Parathyroid adenoma (tissue), 2 donors: ENCODE measurements around the gene TP53RK.

Source experiments
- H2AFZ ChIP-seq: fragments of 300-600 bp; sonication (generic); one replicate; pipeline ENCODE4 v1.7.0; 2017; ENCODE audit warnings: antibody characterized with exemption, mild to moderate bottlenecking
- H3K27ac ChIP-seq: fragments of 300-600 bp; sonication (generic); one replicate; pipeline ENCODE4 v1.7.0; 2017
- H3K27me3 ChIP-seq: fragments of 300-600 bp; sonication (generic); one replicate; pipeline ENCODE4 v1.7.0; 2017; ENCODE audit warnings: low read length; ENCODE audit not compliant: control insufficient read depth, insufficient read depth
- H3K36me3 ChIP-seq: fragments of 300-600 bp; sonication (generic); one replicate; pipeline ENCODE4 v1.7.0; 2017; ENCODE audit warnings: low read length; ENCODE audit not compliant: control insufficient read depth, insufficient read depth
- H3K4me1 ChIP-seq: fragments of 300-600 bp; sonication (generic); one replicate; pipeline ENCODE4 v1.7.0; 2017; ENCODE audit warnings: control low read depth
- H3K4me2 ChIP-seq: fragments of 300-600 bp; sonication (generic); one replicate; pipeline ENCODE4 v1.7.0; 2017; ENCODE audit warnings: low read length
- H3K4me3 ChIP-seq: fragments of 300-600 bp; sonication (generic); one replicate; pipeline ENCODE4 v1.7.0; 2017; ENCODE audit warnings: low read depth, low read length
- H3K79me2 ChIP-seq: fragments of 300-600 bp; sonication (generic); one replicate; pipeline ENCODE4 v1.7.0; 2017; ENCODE audit warnings: control low read depth
- H3K9ac ChIP-seq: fragments of 300-600 bp; sonication (generic); one replicate; pipeline ENCODE4 v1.7.0; 2017; ENCODE audit warnings: mild to moderate bottlenecking
- H3K9me3 ChIP-seq: fragments of 300-600 bp; sonication (generic); one replicate; pipeline ENCODE4 v1.7.0; 2017; ENCODE audit warnings: low read length; ENCODE audit not compliant: control insufficient read depth
- CTCF ChIP-seq: fragments of 300-600 bp; sonication (generic); IDR thresholded peaks from one replicate; pipeline ENCODE4 v1.7.0; 2017; ENCODE audit warnings: antibody characterized with exemption, mild to moderate bottlenecking
- donor health status: primary hyperparathyroidism.

TP53RK gene

GRCh38 chr20:46657137-46657536 is 32.1 kb downstream of the TP53RK start:
- Histone ChIP-seq H3K27me3 (no peaks in the 10 kb centered on the region), H3K9me3 (no peaks in the 10 kb centered on the region), H3K4me3 (no peak overlapping the region), H3K27ac (no peak overlapping the region), H3K4me2 (no peak overlapping the region), H3K79me2 (no peaks in the 10 kb centered on the region), H3K4me1 (no peaks in the 10 kb centered on the region), H2AFZ (no peak overlapping the region), H3K36me3 (no peaks in the 10 kb centered on the region), H3K9ac (no peak overlapping the region)
- TF ChIP-seq CTCF: no peak

GRCh38 chr20:46652699-46653098 is 36.5 kb downstream of the TP53RK start:
- Histone ChIP-seq H3K4me2 (no peak overlapping the region), H3K27me3 (no peaks in the 10 kb centered on the region), H3K4me1 (no peaks in the 10 kb centered on the region), H3K79me2 (no peaks in the 10 kb centered on the region), H3K36me3 (no peaks in the 10 kb centered on the region), H3K27ac (no peak overlapping the region), H2AFZ (no peak overlapping the region), H3K4me3 (no peak overlapping the region), H3K9me3 (no peaks in the 10 kb centered on the region), H3K9ac (no peak overlapping the region)
- TF ChIP-seq CTCF: no peak

- Histone ChIP-seq H3K4me2 (peak within 1 kb of the TSS; percentile 33), H3K9me3 (no peaks in the 10 kb centered on the region), H3K79me2 (no peaks in the 10 kb centered on the region), H3K9ac (no peak within 1 kb of the TSS), H3K4me3 (no peak within 1 kb of the TSS), H3K36me3 (no peaks in the 10 kb centered on the region), H3K27me3 (no peaks in the 10 kb centered on the region), H2AFZ (peak within 1 kb of the TSS; percentile 57), H3K27ac (no peak within 1 kb of the TSS), H3K4me1 (no peaks in the 10 kb centered on the region)
- no peak for TF ChIP-seq CTCF
These were observed 37.9 kb downstream of the TP53RK start, which contains the start of gene SLC13A3 for GRCh38 chr20:46651091-46651962. SLC13A3 (minus strand) TSS chr20:46651459; CDS start chr20:46651421, 38 bp downstream.

DNA sequence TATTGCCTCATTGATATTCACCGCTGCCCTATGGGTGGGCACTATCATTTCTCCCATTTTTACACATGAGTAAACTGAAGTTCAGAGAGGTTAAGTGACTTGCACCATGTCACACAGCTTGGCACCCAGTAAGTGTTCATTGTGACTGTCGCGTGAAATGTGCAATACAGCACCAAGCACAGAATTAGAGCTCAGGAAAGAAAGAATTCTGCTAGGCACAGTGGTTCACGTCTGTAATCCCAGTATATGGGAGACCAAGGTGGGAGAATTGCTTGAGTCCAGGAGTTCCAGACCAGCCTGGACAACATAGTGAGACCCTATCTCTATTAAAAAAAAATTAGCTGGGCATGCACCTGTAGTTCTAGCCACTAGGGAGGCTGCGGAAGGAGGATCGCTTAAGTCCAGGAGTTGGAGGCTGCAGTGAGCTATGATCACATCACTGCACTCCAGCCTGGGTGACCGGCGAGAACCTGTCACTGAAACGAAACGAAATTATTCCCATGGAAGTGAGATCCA is 38.6 kb downstream of the TP53RK start:
- no peak overlapping the region for H3K9ac ChIP-seq
- H3K79me2 ChIP-seq: no peaks in the 10 kb centered on the region
- no peaks in the 10 kb centered on the region for H3K9me3 ChIP-seq
- no peaks in the 10 kb centered on the region for H3K4me1 ChIP-seq
- H3K36me3 ChIP-seq: no peaks in the 10 kb centered on the region
- no peaks in the 10 kb centered on the region for H3K27me3 ChIP-seq
- no peak overlapping the region for H3K4me2 ChIP-seq
- no peak for TF ChIP-seq CTCF
- H3K4me3 ChIP-seq: no peak overlapping the region
- no peak overlapping the region for H2AFZ ChIP-seq
- H3K27ac ChIP-seq: no peak overlapping the region
